Liver (tissue), 9 donors: Measurements from ENCODE around the gene SHB. TPM values are rescaled to one million over a fixed set of nuclear protein-coding genes. Genes with fewer than 3 reads are reported as not detected.

Experiments
- DNase-seq: peaks from one replicate; pipeline ENCODE4 v3.0.0-alpha.2; 2017; ENCODE audit warnings: low spot score
- H3K27ac ChIP-seq, 2 donors: one replicate each; pipeline ENCODE4 v1.7.0; 2013; ENCODE audit warnings: inconsistent platforms in 2 of 2, low read length in 2 of 2, control low read depth in 1 of 2, low read depth in 1 of 2, mild to moderate bottlenecking in 1 of 2
- H3K27me3 ChIP-seq, 4 donors: one replicate each; pipeline versions ENCODE4 v1.6.1 to v1.7.0; 2013; ENCODE audit warnings: low read length in 3 of 4, inconsistent platforms in 1 of 4, mild to moderate bottlenecking in 1 of 4, moderate library complexity in 1 of 4; ENCODE audit not compliant: control insufficient read depth in 4 of 4, insufficient read depth in 4 of 4
- H3K36me3 ChIP-seq, 4 donors: one replicate each; pipeline versions ENCODE4 v1.6.1 to v1.7.0; 2013; ENCODE audit warnings: low read length in 3 of 4, mild to moderate bottlenecking in 3 of 4, low read depth in 1 of 4, moderate library complexity in 1 of 4; ENCODE audit not compliant: control insufficient read depth in 4 of 4, insufficient read depth in 3 of 4
- H3K4me1 ChIP-seq, 4 donors: one replicate each; pipeline versions ENCODE4 v1.6.1 to v1.7.0; 2013; ENCODE audit warnings: low read length in 3 of 4, mild to moderate bottlenecking in 3 of 4, moderate library complexity in 1 of 4; ENCODE audit not compliant: control insufficient read depth in 4 of 4, insufficient read depth in 4 of 4
- H3K4me3 ChIP-seq, 3 donors: one replicate each; pipeline versions ENCODE4 v1.6.1 to v1.7.0; 2013; ENCODE audit warnings: low read length in 3 of 3, control low read depth in 1 of 3, low read depth in 1 of 3, mild to moderate bottlenecking in 1 of 3
- H3K9ac ChIP-seq, 2 donors: one replicate each; pipeline ENCODE4 v1.7.0; 2013; ENCODE audit warnings: low read length in 2 of 2, mild to moderate bottlenecking in 2 of 2, moderate library complexity in 2 of 2, control low read depth in 1 of 2, low read depth in 1 of 2
- H3K9me3 ChIP-seq, 4 donors: one replicate each; pipeline versions ENCODE4 v1.6.1 to v1.7.0; 2013; ENCODE audit warnings: low read length in 3 of 4; ENCODE audit not compliant: control insufficient read depth in 4 of 4
- ATF3 ChIP-seq: IDR thresholded peaks from 2 replicates; pipeline ENCODE4 v1.6.1; 2016; ENCODE audit warnings: antibody characterized with exemption
- CTCF ChIP-seq: fragments of 150-350 bp; IDR thresholded peaks from 2 replicates; pipeline ENCODE4 v1.5.1; 2017; ENCODE audit warnings: improper control_type of control experiment, low read depth, low read length; ENCODE audit not compliant: missing input control
- EGR1 ChIP-seq, 2 donors: IDR thresholded peaks; 2 replicates each; pipeline ENCODE4 v1.6.1; 2016 to 2018; ENCODE audit warnings: antibody characterized with exemption in 2 of 2, low read depth in 2 of 2
- FOXA1 ChIP-seq: IDR thresholded peaks from 2 replicates; pipeline ENCODE4 v1.6.1; 2016; ENCODE audit warnings: antibody characterized with exemption
- FOXA2 ChIP-seq: IDR thresholded peaks from 2 replicates; pipeline ENCODE4 v1.6.1; 2016; ENCODE audit warnings: antibody characterized with exemption
- GABPA ChIP-seq, 2 donors: IDR thresholded peaks in 1 of 2; conservative IDR thresholded peaks in 1 of 2; 2 replicates each; pipeline ENCODE4 v1.6.1; 2016; ENCODE audit warnings: antibody characterized with exemption in 2 of 2, mild to moderate bottlenecking in 1 of 2, moderate library complexity in 1 of 2
- HNF4A ChIP-seq, 2 donors: conservative IDR thresholded peaks; 2 replicates each; pipeline ENCODE4 v1.6.1; 2016; ENCODE audit warnings: antibody characterized with exemption in 2 of 2, mild to moderate bottlenecking in 2 of 2
- HNF4G ChIP-seq: IDR thresholded peaks from 2 replicates; pipeline ENCODE4 v1.6.1; 2016; ENCODE audit warnings: antibody characterized with exemption
- JUND ChIP-seq, 2 donors: IDR thresholded peaks; 2 replicates each; pipeline ENCODE4 v1.6.1; 2016; ENCODE audit warnings: antibody characterized with exemption in 2 of 2
- MAX ChIP-seq: IDR thresholded peaks from 2 replicates; pipeline ENCODE4 v1.6.1; 2016; ENCODE audit warnings: antibody characterized with exemption
- NR2F2 ChIP-seq: IDR thresholded peaks from 2 replicates; pipeline ENCODE4 v1.6.1; 2016; ENCODE audit warnings: antibody characterized with exemption
- RAD21 ChIP-seq, 2 donors: IDR thresholded peaks; 2 replicates each; pipeline ENCODE4 v1.6.1; 2016; ENCODE audit warnings: antibody characterized with exemption in 2 of 2, mild to moderate bottlenecking in 2 of 2
- RXRA ChIP-seq, 2 donors: IDR thresholded peaks; 2 replicates each; pipeline ENCODE4 v1.6.1; 2017 to 2018; ENCODE audit warnings: antibody characterized with exemption in 2 of 2, mild to moderate bottlenecking in 1 of 2
- SP1 ChIP-seq: IDR thresholded peaks from 2 replicates; pipeline ENCODE4 v1.6.1; 2018; ENCODE audit warnings: antibody characterized with exemption, mild to moderate bottlenecking
- TAF1 ChIP-seq: conservative IDR thresholded peaks from 2 replicates; pipeline ENCODE4 v1.6.1; 2016; ENCODE audit warnings: antibody characterized with exemption, mild to moderate bottlenecking
- YY1 ChIP-seq: IDR thresholded peaks from 2 replicates; pipeline ENCODE4 v1.6.1; 2016; ENCODE audit warnings: antibody characterized with exemption, mild to moderate bottlenecking
- ZBTB33 ChIP-seq: IDR thresholded peaks from 2 replicates; pipeline ENCODE4 v1.6.1; 2016; ENCODE audit warnings: antibody characterized with exemption
- WGBS: extraction: QIAGEN DNeasy Blood & Tissue Kit; methylation state at CpG from one replicate; pipeline ENCODE4 v1.1.7; 2013; 5-methylcytosine and 5-hydroxymethylcytosine counted together
- polyA plus RNA-seq, 2 donors: library from polyadenylated mRNA; stranded (reverse) in 1 of 2; unstranded in 1 of 2; fragments of 200-250 nt in 1 of 2; fragments of >200 nt in 1 of 2; fragmentation: Nextera tagmentation in 1 of 2; extraction: Ambion mirVana in 1 of 2; gene quantifications; one replicate each; pipeline versions ENCODE4 v1.2.1 to v1.2.3, GENCODE V29; 2013 to 2015
- total RNA-seq, 2 donors: library from RNA; depleted of rRNA; stranded (reverse); fragments of >200 nt; gene quantifications; one replicate each; pipeline ENCODE4 v1.2.3, GENCODE V29; 2014
- donor health status: healthy.
- donor health status: healthy.
- donor health status: healthy.
- donor health status: healthy.
- donor health status: healthy.

SHB gene
- total and polyA plus RNA-seq, 4 donors, result 3.4 to 17.3 (median 7.0) TPM

- WGBS, result 94% methylated on average over 5 of the region's 5 CpGs
Measured at GRCh38 chr9:38101423-38101822, 32.4 kb upstream of the SHB start.

GRCh38 chr9:38096238-38096805 is 27.3 kb upstream of the SHB start:
- Histone ChIP-seq H3K36me3 (no peaks in the 10 kb centered on the region), H3K27ac (no peak overlapping the region), H3K27me3 (no peaks in the 10 kb centered on the region), H3K4me3 (no peak overlapping the region), H3K4me1 (no peaks in the 10 kb centered on the region), H3K9me3 (no peaks in the 10 kb centered on the region), H3K9ac (no peak overlapping the region)
- no peak for TF ChIP-seq FOXA1
- no peak for TF ChIP-seq YY1
- TF ChIP-seq ATF3, result no peak
- TF ChIP-seq MAX, result no peak
- no peak for TF ChIP-seq RXRA (IDR thresholded peaks at IDR 0.05)
- no peak for TF ChIP-seq GABPA (IDR thresholded peaks at IDR 0.05 in 1 of 2, conservative IDR thresholded peaks at IDR 0.05 in 1 of 2)
- TF ChIP-seq FOXA2, result no peak
- no peak for TF ChIP-seq HNF4G
- TF ChIP-seq HNF4A (conservative IDR thresholded peaks at IDR 0.05), result no peak
- no peak for TF ChIP-seq JUND (IDR thresholded peaks at IDR 0.05)
- DNase-seq, result no peak
- 81% methylated on average over 5 of the region's 5 CpGs for WGBS

More at GRCh38 chr9:38101423-38101822, 32.4 kb upstream of the SHB start:
- Histone ChIP-seq H3K9ac (no peak overlapping the region), H3K9me3 (no peaks in the 10 kb centered on the region), H3K27me3 (no peaks in the 10 kb centered on the region), H3K4me1 (no peaks in the 10 kb centered on the region), H3K27ac (no peak overlapping the region), H3K36me3 (no peaks in the 10 kb centered on the region), H3K4me3 (no peak overlapping the region)
- DNase-seq, result no peak
- TF ChIP-seq FOXA1 (no peak), RAD21 (IDR thresholded peaks at IDR 0.05) (no peak), CTCF (no peak), GABPA (IDR thresholded peaks at IDR 0.05 in 1 of 2, conservative IDR thresholded peaks at IDR 0.05 in 1 of 2) (no peak)

GRCh38 chr9:38094165-38094564 is 25.1 kb upstream of the SHB start:
- no peak overlapping the region for H3K9ac ChIP-seq
- no peaks in the 10 kb centered on the region for H3K4me1 ChIP-seq
- DNase-seq, result no peak
- no peaks in the 10 kb centered on the region for H3K36me3 ChIP-seq
- no peak for TF ChIP-seq GABPA (IDR thresholded peaks at IDR 0.05 in 1 of 2, conservative IDR thresholded peaks at IDR 0.05 in 1 of 2)
- H3K9me3 ChIP-seq, result no peaks in the 10 kb centered on the region
- H3K27me3 ChIP-seq, result no peaks in the 10 kb centered on the region
- 91% methylated on average over 4 of the region's 4 CpGs for WGBS
- no peak overlapping the region for H3K27ac ChIP-seq
- H3K4me3 ChIP-seq, result no peak overlapping the region

- Histone ChIP-seq H3K27me3 (no peaks in the 10 kb centered on the region), H3K4me3 (no peak overlapping the region), H3K36me3 (no peaks in the 10 kb centered on the region), H3K4me1 (peaks cover 0 to 4% (median 1%) of the 10 kb centered on the region in 4 donors), H3K9me3 (no peaks in the 10 kb centered on the region), H3K27ac (no peak overlapping the region), H3K9ac (no peak overlapping the region)
- DNase-seq, result no peak
- WGBS, result 95% methylated on average over 2 of the region's 2 CpGs
- no peak for TF ChIP-seq CTCF
- no peak for TF ChIP-seq HNF4A (conservative IDR thresholded peaks at IDR 0.05)
- TF ChIP-seq EGR1 (IDR thresholded peaks at IDR 0.05; ENCODE audit: low read depth in 2 of 2), result no peak
- TF ChIP-seq NR2F2, result no peak
- TF ChIP-seq FOXA1, result no peak
- no peak for TF ChIP-seq ATF3
- TF ChIP-seq RXRA (IDR thresholded peaks at IDR 0.05), result no peak
- TF ChIP-seq YY1, result no peak
- no peak for TF ChIP-seq RAD21 (IDR thresholded peaks at IDR 0.05)
- no peak for TF ChIP-seq ZBTB33
- no peak for TF ChIP-seq SP1
- no peak for TF ChIP-seq TAF1
Measured at GRCh38 chr9:38092656-38093055, 23.6 kb upstream of the SHB start.
